HL-60 (cell line): ENCODE measurements around the gene C3.

Experiments
- CTCF ChIP-seq: IDR thresholded peaks from one replicate; pipeline ENCODE4 v1.5.1; 2011; ENCODE audit warnings: low read length, control low read depth, inconsistent platforms; ENCODE audit not compliant: insufficient read depth
- POLR2AphosphoS5 ChIP-seq: IDR thresholded peaks from 2 replicates; pipeline ENCODE4 v1.6.1; 2012; ENCODE audit warnings: low read depth
- REST ChIP-seq: IDR thresholded peaks from 2 replicates; pipeline ENCODE4 v1.6.1; 2012; ENCODE audit warnings: low read depth; ENCODE audit not compliant: insufficient replicate concordance

DNA sequence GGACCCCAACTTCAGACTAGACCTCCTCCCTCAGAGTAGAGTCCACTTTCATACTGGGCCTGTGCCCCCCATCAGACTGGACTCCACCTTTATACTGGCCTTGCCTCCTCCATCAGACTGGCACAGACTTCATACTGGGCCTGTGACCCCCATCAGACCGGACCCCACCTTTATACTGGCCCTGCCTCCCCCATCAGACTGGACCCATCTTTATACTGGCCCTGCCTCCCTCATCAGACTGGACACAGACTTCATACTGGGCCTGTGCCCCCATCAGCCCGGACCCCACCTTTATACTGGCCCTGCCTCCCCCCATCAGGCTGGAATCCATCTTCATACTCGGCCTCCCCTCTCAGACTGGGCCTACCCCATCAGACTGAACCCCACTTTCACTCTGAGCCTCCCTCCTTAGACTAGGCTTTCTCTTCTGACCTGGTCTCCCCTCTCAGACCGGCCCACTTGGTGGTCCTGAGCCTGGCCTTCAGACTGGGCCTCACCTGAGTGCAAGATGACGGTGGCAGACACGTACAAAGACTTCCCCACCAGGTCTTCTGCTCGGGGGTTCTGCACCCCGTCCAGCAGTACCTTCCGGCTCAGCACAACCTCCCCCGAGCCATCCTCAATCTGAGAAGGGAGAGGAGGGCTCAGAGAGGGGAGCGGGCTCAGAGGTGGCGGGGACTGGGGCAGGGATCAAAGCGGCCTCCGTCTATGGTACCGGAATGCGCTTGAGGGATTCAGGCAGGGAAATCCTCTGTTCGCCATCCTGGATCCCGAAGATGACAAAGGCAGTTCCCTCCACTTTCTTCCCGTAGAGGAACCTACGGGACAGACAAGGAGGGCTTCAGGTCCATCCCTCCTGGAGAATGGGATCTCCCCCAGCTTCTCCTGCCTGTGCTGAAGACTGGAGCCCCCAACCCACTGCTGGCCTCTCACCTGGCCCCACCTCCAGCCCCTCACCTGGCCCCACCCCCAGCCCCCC is 7.5 kb downstream of the C3 start:
- TF ChIP-seq CTCF (no peak), POLR2AphosphoS5 (no peak), REST (no peak)
